Cardiac septum (tissue), 1 donor: Measurements from ENCODE around the gene CAPN2. TPM values are rescaled to one million over a fixed set of nuclear protein-coding genes. Genes with fewer than 3 reads are reported as not detected.
"Not testable (repeated sequence)": the region's sequence is repeated elsewhere in the genome, so short reads cannot be mapped to it uniquely, and the experiment has no call there.

Experiments used
- DNase-seq: peaks from one replicate; pipeline ENCODE4 v3.0.0-alpha.2; 2020; ENCODE audit warnings: low spot score
- intact Hi-C: fragments of 100-400 bp; cut with DNase I; formaldehyde crosslinking; loops from one replicate; pipeline ENCODE4 v1.14.0; 2022
- total RNA-seq: library from RNA; stranded (reverse); fragmentation: NEBNext Ultra II Directional; extraction: Animal tissue kit (Norgen Biotek cat#: 25700); gene quantifications from one replicate; pipeline ENCODE4 v1.2.1, GENCODE V29; 2021
- donor health status: DM: no; HTN: no; CAD: no.

CAPN2 gene
- total RNA-seq, 1 donor from 2014 or later = 80.0 TPM

GRCh38 chr1:223772771-223773160, 60.4 kb downstream of the CAPN2 start:
- intact Hi-C loops = no loop called here
- no peak for DNase-seq

DNA sequence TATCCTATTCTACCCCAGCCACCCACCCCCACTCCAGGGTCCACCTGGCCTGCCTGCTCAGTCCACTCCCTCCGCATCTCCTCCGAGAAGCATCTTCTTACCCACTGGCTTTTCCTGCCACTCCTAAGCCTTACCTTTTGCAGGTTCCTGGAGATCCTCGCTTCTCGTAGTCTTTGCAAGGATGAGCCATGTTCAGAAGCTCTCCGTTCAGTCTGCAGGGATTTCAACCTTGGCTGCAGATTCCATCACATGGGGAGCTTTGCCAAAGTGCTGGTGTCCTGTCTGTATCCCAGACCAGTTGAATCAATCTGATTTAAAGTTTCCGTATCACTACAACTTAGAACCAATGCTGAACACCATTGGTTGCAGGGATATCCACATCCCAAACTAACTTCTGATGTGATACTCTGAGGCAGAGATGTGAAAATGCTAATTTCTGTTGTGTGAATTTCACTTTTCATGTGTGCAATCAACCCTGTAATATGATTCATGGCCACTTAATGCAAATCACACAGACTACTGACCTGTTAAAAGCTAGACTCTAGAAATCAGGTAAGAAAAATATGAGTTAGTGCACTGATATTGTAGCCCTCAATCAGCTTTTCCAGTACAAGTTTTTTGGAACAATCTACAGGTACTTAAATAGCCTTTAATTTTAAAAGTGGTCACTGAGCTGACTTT, 61.9 kb downstream of the CAPN2 start:
- no peak for DNase-seq

DNA sequence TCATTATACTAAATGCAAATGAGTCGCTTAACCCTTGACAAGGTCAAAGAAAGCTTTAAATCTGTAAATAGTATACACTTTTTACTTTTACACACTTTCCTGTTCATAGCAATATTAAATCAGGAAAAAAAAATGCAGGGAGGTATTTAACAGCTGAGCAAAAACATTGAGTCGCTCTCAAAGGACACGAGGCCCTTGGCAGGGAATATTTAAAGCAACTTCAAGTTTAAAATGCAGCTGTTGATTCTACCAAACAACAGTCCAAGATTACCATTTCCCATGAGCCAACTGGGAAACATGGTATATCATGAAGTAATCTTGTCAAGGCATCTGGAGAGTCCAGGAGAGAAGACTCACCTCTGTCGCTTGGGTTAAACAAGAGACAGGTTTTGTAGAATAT, 62.7 kb downstream of the CAPN2 start:
- intact Hi-C loops = no loop called here
- no peak for DNase-seq

More for the DNA sequence above, 61.9 kb downstream of the CAPN2 start:
- intact Hi-C loops = no loop called here

GRCh38 chr1:223775711-223776074, 63.4 kb downstream of the CAPN2 start:
- intact Hi-C loops = no loop called here
- no peak for DNase-seq

DNA sequence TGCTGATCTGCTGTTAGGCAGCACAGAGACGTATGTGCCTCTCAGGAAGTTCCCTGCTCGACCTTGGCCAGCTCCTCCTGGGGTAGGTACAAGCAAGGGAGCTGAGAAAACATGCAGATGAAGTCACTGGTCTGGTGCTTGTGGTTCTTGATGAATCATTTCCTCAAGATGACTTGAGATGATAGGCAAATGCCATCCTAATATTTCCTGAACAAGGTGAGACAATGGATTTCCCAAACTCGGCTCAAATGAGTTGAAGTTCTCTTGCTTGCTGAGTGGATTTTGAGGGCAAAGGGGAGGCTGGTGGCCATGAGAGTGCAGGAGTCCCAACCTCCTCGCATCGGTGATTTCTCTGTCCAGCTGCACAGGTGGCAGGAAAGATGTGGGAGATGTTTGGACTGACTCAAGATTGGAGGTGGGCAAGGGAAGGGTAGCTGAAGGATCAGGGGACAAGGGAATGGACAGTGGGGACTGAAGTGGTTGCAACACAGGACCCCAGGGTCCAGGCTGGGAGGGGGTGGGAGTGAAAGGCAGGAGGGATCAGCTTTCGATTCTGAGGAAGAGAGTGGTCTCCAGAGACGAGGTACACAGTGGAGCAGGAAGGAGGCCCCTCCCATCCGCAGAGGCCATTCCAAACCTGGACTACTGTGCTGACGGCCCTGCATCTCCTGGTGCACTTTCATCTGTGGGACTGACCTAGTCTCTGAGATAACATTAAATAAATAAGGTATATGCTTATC, 63.9 kb downstream of the CAPN2 start:
- no peak for DNase-seq
- intact Hi-C loops = no loop called here

GRCh38 chr1:223776826-223777454, 64.6 kb downstream of the CAPN2 start:
- no peak for DNase-seq
- intact Hi-C loops = no loop called here

- DNase-seq = no peak
- intact Hi-C loops = no loop called here
Observed at GRCh38 chr1:223780318-223780717, 68.0 kb downstream of the CAPN2 start.

- no peak for DNase-seq
- intact Hi-C loops = no loop called here
Observed at GRCh38 chr1:223780949-223781348, 68.6 kb downstream of the CAPN2 start.

DNA sequence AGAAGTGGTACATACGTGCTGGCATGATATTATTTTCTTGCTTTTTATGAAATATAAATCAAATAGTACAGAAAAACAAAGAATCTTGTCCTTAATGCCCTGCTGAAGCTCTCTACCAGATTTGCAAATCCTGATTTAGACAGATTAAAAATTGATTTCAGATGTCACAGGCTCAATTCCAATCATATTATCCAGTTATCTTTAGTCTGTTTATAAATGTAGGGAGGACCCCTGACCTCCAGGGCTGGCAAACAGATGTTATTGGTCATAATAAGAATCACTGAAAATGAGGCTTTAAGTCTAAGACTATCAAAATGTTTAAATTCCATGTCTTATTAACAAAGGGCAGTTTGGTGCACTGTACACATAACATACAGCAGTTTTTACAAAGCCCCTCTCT, 71.3 kb downstream of the CAPN2 start:
- intact Hi-C loops = no loop called here
- no peak for DNase-seq

GRCh38 chr1:223784541-223784940, 72.2 kb downstream of the CAPN2 start:
- intact Hi-C loops = no loop called here
- no peak for DNase-seq

DNA sequence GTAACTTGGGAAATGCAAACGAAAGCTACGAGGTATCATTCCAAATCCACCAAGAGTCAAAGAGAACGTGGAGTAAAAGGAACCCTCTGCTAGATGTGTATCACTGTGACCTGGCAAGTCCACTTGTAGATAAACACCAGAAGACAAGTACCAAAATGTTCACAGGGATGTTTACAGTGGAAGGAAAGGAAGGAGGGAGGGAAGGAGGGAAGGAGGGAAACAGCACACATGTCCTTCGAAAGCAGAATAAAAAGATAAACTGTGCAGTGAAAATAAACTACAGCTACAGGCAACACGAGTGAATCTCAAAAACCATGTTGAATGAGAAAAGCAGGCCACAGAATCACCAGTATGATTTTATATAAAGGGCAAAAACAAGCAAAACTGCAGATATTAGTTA, 73.5 kb downstream of the CAPN2 start:
- intact Hi-C loops = no loop called here
- DNase-seq = no peak

GRCh38 chr1:223788746-223789415, 76.5 kb downstream of the CAPN2 start:
- intact Hi-C loops = no loop called here
- no peak for DNase-seq

GRCh38 chr1:223792046-223792445, 79.7 kb downstream of the CAPN2 start:
- intact Hi-C loops = no loop called here
- DNase-seq = no peak

GRCh38 chr1:223793716-223794115, 81.4 kb downstream of the CAPN2 start:
- intact Hi-C loops = no loop called here

DNA sequence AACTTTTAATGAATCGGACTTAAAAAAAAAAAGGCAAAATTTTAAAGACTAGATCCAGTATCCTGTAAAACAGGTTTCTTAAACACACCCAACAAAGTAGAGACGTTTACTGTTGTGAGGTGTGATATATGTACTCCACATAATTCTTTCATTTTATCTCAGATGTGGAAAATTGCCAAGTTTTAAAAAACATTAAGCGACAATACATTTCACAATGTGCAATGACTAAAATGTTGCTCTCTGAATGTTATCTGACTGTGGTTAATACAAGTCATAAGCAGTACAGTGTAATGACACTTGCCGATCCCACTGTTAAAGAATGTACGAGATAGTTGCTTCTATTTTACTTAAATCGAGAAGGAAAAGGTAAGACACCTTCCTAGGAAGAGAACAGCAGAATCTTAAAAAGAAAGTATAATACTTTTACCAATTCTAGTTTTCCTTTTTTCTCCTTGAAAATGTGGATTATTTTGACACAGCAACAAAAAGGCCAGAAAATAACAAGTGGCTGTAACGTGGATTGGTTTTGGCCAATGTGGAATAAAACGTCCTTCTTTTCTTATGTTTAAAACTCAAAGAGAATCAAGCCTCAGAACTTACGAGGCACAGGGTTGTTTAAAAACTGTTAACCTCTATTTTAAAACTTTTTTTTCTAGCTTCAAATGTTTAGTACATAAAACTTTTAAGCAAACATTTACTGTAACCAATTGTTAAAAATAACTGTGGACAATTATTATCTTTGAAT, 82.0 kb downstream of the CAPN2 start:
- intact Hi-C loops = no loop called here
- DNase-seq = no peak

More at GRCh38 chr1:223793716-223794115, 81.4 kb downstream of the CAPN2 start:
- no peak for DNase-seq

- intact Hi-C loops = no loop called here
- no peak for DNase-seq
Observed at GRCh38 chr1:223796210-223796609, 83.9 kb downstream of the CAPN2 start.

- no peak for DNase-seq
- intact Hi-C loops = no loop called here
Observed at GRCh38 chr1:223802032-223802431, 89.7 kb downstream of the CAPN2 start.

DNA sequence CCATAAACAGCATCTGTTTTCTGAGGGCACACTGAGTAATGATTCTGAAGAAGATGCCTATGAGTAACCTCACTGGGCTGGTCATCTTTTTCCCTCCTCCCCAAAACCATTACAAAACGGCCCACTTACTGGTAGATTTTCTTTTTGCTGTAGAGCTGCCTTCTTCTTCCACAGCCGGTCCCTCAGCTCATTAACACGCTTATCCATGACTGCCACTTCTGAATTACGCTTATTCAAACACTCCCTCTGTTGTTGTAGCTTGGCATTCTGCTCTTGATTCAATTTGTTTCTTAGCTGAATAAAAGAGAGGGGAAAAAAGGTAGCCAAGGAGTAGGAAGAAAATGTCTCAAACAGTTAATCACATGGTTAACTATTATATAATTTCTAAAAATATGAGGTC, 90.3 kb downstream of the CAPN2 start:
- DNase-seq = no peak
- intact Hi-C loops = no loop called here

DNA sequence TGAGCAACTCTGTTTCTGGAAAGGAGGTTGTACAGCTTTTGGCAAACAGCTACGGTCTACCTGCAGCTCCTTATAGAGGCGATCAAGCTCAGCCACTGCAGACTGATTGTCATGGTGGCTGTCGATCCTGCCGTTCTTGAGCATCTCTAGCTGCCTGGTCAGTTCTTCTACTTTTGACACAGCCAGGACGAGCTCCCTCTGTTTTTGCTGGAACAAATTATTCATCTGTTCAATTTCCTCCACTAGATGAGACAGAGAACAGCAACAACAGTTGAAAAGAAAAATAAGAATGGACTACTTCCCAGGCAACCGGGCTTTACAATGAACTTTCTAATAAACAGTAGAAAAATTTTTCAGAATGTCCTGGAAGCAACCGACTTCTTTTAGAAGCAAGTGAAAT, 90.9 kb downstream of the CAPN2 start:
- intact Hi-C loops = no loop called here
- DNase-seq = no peak

- intact Hi-C loops, DNase-seq: not testable (repeated sequence)
Observed at GRCh38 chr1:223809905-223810304, 97.6 kb downstream of the CAPN2 start.
